Tongue (tissue), 2 donors: ENCODE results near the gene AKT1S1. TPM values are rescaled to one million over a fixed set of nuclear protein-coding genes. Genes with fewer than 3 reads are reported as not detected.

Experiments used
- DNase-seq: peaks from one replicate; pipeline ENCODE4 v3.0.0-alpha.2; 2015
- total RNA-seq: library from RNA; depleted of rRNA; stranded (reverse); fragments of >200 nt; gene quantifications from one replicate; pipeline ENCODE4 v1.2.3, GENCODE V29; 2014

Gene AKT1S1
- total RNA-seq, 1 donor from 2014 or later, result 4.5 TPM

DNA sequence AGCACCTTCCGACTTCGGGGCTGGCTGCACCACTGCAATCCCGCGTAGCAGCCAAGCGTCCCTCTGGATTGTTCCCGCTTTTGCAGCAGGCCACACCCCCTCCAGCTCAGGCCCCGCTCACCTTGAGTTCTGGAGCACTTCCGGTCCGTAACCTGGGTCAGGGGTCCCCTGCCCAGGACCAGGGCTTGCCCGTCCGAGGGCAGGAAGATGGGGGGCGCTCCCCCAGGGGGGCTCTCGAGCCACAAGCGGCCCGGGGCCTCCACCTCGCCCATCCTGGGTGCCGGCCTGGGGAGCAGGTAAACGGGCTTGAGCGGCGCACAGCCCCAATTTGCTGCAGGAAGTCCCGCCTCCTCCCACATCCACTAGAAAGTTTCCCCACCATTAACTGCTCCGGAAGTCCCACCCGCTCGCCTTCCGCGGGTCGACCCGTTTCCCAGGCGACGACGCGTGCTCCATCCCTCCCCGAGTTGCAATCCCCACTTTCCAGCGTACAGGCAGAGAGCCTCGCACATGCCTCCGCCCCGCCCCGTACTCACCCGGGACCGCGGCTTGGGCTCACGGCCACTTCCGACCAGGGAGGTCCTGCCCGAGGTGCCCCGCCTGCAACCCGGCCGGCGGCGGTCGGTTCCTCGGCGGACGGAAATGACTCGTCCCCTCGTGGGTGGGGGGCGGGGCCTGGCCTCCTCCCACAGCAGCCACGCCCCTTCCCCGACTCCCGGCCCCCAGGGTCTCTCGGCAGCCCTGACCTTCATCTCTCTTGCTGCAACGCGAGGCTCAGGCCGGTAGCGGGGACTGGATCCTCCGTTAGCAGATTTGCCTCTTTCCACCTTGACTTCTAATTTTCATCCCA, 10.0 kb downstream of the AKT1S1 start, which contains the start of gene PNKP:
Gene PNKP, minus strand, starts transcription at position 644 of the 850 bp plus-strand sequence. Its CDS starts 372 bp downstream, at position 272.
- DNase-seq, result peak; percentile 97

DNA sequence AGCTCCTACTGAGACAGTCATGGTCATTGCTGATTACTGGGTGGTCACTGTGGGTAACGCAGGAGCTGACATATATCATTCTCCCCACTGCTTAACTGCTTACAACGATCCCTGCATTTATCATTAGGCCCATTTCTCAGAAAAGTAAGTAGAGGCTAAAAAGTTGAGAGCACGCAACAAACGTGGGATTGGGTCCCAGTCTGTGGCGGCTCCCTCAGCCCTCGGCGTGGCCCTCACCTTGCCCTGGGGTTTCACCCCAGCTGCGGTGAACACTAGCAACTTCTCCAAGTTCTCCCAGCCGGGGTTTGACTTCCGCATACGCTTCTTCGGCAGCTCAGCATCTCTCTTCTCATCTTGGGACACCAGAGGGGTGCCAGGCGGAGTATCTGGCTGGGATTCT, 12.3 kb downstream of the AKT1S1 start:
- DNase-seq, result no peak

- no peak for DNase-seq
Observed at GRCh38 chr19:49863935-49864320, 13.2 kb downstream of the AKT1S1 start.

- no peak for DNase-seq
Observed at GRCh38 chr19:49863254-49863934, 13.8 kb downstream of the AKT1S1 start.

- DNase-seq, result no peak
Observed at GRCh38 chr19:49862391-49863253, 14.5 kb downstream of the AKT1S1 start.

- DNase-seq, result no peak
Observed at GRCh38 chr19:49861541-49862378, 15.4 kb downstream of the AKT1S1 start.

DNA sequence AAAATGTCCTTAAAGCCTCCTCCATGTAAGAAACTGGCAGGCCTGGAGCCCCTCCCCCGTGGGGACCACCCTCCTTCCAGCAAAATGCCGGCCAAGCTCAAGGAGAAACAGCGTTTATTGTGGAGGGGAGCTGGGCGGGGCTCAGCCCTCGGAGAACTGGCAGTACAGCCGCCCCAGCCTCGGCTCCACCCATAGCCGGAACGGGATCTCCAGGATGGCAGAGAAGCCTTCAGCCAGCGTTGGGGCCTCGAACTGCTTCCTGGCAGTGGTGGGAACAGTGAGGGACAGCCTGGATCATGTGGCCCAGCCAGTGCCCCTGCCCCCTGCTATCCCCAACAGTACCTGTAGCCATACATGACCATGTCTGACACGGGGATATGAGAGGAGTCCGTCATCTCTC, 16.0 kb downstream of the AKT1S1 start:
- peak; percentile 76 for DNase-seq

DNA sequence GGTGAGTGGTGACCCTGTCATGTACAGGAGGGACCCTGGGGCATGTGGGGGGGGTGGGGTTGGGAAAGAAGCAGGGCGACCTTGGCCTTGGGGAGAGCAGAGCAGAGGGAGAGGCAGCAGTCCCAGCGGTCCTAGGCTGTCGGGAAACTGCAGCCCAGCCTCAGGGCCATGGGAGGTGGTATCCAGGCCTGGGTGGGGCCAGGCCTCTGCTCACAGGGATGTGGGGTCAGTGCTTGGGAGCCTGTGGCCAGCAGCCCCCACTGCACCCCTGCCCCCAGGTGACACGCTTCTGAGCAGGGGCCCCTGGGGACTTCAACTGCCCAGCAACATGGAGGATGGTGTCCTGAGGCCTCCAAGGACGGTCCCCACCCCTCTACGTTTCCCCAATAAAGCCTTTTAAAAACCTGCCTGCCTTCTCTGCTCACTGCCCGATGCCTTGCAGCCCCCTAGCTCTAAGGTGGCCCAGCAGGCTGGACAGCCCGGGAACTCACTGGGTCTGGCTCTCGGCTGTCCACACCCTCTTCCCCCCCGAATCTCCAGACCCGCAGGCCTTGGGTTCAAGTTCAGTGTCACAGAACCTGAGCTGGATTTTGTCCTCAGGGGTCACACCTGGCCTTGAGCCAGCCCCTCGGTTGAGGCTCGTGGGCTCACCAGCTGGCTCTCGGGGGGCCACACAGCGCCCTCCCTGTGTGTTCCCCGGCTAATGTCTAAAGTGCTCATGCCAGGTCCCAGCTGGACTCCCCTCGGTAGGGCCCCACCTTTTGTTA, 16.6 kb downstream of the AKT1S1 start:
- no peak for DNase-seq

- DNase-seq, result no peak
Observed at GRCh38 chr19:49859682-49860335, 17.3 kb downstream of the AKT1S1 start.

DNA sequence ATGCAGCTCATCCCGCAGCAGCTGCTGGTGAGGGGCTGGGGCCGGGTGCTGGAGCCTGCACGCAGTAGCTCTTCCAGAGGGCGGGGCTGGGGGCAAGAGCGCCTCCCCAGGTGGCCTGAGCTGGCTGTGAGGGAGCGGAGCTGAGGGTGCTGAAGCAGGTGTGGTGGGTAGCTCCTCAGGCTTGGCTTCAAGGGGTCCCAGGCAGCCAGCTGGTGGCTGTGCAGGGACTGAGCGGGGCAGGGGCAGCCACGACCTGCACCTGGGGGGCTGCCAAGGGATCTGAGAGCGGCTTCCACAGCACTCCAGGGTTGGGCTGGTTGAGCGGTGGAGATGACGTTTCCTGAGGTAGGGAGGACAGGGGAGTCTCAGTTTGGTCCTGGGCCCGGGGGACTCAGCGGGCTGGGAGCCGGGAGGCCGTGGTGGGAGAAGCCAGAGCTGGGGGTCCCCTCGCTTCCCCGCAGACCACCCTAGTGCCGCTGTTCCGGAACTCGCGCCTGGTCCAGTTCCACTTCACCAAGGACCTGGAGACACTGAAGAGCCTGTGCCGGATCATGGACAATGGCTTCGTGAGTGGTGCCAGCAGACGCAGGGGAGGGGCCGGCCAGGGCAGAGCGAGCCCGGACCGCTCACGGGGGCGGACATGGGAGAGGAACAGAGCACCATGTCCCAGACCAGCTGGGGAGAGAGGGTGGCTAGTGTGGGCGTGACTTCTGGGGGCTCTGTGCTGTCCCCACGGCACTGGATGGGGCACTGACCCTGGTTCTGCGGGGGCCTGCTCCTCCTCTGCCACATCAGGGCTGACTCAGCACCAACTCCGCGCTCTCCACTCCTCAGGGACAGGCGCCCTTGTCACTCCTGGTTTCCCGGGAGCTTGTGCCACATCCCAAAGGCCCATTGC, 18.8 kb downstream of the AKT1S1 start:
- no peak for DNase-seq

- no peak for DNase-seq
Observed at GRCh38 chr19:49857838-49858087, 19.4 kb downstream of the AKT1S1 start.

- no peak for DNase-seq
Observed at GRCh38 chr19:49857061-49857837, 19.9 kb downstream of the AKT1S1 start.

DNA sequence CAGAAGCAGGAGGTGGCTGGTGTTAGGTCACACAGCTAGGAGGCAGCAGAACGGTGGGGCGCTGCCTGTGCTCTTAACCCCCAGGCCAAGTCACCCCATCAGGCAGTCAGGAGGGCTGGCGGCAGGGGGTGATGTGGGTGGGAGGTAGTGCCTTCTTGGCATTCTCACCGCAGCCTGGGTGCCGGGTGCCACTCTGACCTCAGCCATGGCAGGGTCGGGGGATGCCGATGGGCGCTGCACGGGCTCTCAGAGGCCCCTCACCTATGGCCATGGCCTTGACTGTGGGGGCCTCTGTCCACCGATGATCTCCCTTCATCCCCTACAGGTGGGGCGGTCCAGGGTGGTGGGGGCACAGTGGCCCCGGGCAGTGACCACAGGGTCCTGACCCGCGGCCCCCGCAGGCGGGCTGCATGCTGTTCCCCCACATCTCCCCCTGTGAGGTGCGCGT, 20.6 kb downstream of the AKT1S1 start:
- no peak for DNase-seq

DNA sequence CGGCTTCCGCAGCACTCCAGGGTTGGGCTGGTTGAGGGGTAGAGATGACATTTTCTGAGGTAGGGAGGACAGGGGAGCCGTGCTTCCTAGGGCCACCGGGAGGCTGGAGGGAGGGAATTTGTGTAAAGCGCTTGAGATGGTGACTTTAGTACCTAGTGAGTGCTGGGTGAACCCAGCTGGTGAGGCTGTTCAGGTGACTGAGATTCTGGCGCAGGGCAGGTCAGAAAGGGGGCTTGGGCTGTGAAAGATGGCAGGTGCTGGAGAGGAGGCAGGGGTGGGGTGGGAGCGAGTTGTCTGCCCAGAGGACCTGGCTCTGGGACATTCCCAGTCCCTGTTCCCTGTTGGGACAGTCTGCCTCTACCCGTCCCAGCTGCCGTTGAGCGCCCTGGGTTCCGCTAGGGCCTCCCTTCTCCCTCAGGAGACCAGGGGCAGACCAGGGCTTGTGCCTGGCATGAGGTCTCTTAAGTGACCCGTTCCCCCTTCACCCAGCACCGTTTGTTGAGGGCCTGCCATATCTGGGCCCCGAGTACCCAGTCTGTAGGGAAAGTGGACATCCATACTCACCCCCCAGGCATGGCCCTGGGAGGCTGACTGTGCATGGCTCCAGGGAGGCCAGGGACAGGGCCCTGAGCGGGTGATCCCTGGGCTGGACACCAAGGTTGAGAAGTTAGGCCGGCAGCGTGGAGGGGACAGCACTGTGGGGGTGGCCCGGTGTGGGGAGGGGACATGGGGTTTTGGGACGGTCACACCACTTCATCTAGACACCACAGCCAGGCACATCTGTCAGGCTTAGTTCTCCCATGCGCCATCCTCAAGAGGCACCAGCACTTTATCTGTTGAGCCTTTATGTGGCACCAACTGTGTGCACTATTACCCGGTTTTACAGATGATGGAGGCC, 21.2 kb downstream of the AKT1S1 start:
- DNase-seq, result no peak

DNA sequence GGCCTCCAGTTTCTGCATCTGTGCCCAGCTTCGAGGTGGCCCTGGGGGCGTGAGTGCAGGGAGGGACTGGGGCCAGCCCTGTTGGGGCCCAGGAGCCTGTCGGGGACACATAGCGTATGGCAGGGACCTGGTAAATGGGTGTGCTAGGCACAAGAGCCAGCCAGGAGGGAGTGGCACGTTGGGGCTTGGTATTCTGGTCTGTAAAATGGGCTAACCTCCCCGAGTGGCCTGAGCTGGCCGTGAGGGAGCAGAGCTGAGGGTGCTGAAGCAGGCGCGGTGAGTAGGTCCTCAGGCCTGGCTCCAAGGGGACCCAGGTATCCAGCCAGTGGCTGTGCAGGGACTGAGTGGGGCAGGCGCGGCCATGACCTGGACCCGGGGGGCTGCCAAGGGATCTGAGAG, 21.9 kb downstream of the AKT1S1 start:
- DNase-seq, result no peak

DNA sequence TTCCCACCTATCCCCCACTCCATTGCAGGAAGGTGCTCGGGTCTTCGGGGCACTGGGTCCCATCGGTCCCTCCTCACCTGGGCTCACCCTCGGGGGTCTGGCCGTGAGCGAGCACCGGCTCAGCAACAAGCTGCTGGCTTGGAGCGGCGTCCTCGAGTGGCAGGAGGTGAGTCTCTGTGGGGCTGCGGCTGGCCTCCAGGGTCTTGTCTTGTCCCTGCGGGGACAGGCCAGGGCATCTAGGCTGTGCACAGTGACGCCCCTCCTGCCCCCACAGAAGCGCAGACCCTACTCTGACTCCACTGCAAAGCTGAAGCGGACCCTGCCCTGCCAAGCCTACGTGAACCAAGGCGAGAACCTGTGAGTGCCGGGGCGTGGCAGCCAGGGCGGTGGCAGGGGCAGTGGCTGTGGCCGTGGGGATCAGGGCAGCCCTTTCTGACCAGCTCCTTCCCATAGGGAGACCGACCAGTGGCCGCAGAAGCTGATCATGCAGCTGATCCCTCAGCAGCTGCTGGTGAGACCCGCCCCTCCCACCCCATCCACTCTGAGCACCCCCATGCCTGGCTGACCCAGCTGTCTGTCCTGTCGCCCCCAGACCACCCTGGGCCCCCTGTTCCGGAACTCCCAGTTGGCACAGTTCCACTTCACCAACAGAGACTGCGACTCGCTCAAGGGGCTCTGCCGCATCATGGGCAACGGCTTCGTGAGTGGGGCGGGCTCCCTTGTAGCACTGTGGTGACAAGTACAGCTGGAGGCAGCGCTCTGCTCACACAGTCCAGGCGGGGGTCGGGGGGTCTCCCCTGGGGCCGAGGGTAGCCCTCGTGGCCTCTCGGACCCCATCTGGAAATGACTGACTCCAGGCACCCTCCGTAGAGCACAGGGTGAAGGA, 22.5 kb downstream of the AKT1S1 start:
- peak; percentile 44 for DNase-seq
